Body of pancreas (tissue), 4 donors: ENCODE measurements around the gene DNAJC6.
A peak's percentile ranks its signal among the peaks of the same experiment; 100 is the strongest.

Experiments used
- CTCF ChIP-seq, 7 experiments: fragments of 450-650 bp in 4 of 7; fragments of 200-600 bp in 3 of 7; sonication (generic) in 3 of 7; IDR thresholded peaks; one replicate each; pipeline ENCODE4 v1.5.1; 2016 to 2019; ENCODE audit warnings: antibody characterized with exemption in 7 of 7
- POLR2A ChIP-seq, 3 donors: fragments of 450-650 bp; IDR thresholded peaks; one replicate each; pipeline ENCODE4 v1.6.1; 2016; ENCODE audit warnings: antibody characterized with exemption in 3 of 3, mild to moderate bottlenecking in 2 of 3

GRCh38 chr1:65449214-65449823, 140.0 kb downstream of the DNAJC6 start:
- TF ChIP-seq POLR2A (IDR thresholded peaks at IDR 0.05) (no peak), CTCF (IDR thresholded peaks at IDR 0.05) (peak in 5 of 7 experiments; percentile 17 to 43 (median 24))
